Psoas muscle (tissue), 8 donors: ENCODE results near the gene COL23A1. TPM values are rescaled to one million over a fixed set of nuclear protein-coding genes. Genes with fewer than 3 reads are reported as not detected.

Source experiments
- ATAC-seq, 4 donors: fragments of 200-7000 bp; cut with Tn5 transposase; one replicate each; pipeline ENCODE4 v1.9.1; 2020; ENCODE audit warnings: moderate library complexity in 3 of 4, mild to moderate bottlenecking in 2 of 4
- DNase-seq, 2 donors: peaks; one replicate each; pipeline ENCODE4 v3.0.0-alpha.2; 2020
- H3K27ac ChIP-seq: fragments of 200-600 bp; one replicate; pipeline ENCODE4 v1.8.0; 2022
- H3K27me3 ChIP-seq, 3 donors: fragments of 200-600 bp in 1 of 3; one replicate each; pipeline versions ENCODE4 v1.6.1 to v1.8.0; 2013 to 2022; ENCODE audit warnings: low read length in 2 of 3, mild to moderate bottlenecking in 2 of 3, moderate library complexity in 1 of 3; ENCODE audit not compliant: insufficient read depth in 3 of 3
- H3K36me3 ChIP-seq, 2 donors: fragments of 200-600 bp in 1 of 2; one replicate each; pipeline versions ENCODE4 v1.6.1 to v1.8.0; 2013 to 2022; ENCODE audit warnings: low read depth in 1 of 2, mild to moderate bottlenecking in 1 of 2, moderate library complexity in 1 of 2; ENCODE audit not compliant: insufficient read depth in 1 of 2
- H3K4me1 ChIP-seq: fragments of 200-600 bp; one replicate; pipeline ENCODE4 v1.8.0; 2022
- H3K4me3 ChIP-seq: fragments of 200-600 bp; one replicate; pipeline ENCODE4 v1.8.0; 2022; ENCODE audit warnings: mild to moderate bottlenecking
- H3K9me3 ChIP-seq: fragments of 200-600 bp; one replicate; pipeline ENCODE4 v1.8.0; 2022
- CTCF ChIP-seq: fragments of 200-600 bp; IDR thresholded peaks from one replicate; pipeline ENCODE4 v1.8.0; 2022; ENCODE audit warnings: antibody characterized with exemption
- WGBS, 3 donors: extraction: QIAGEN DNeasy Blood & Tissue Kit; methylation state at CpG; one replicate each; pipeline versions ENCODE4 v1.1.6 to v1.1.7; 2013; 5-methylcytosine and 5-hydroxymethylcytosine counted together
- intact Hi-C, 2 donors: fragments of 100-400 bp; cut with DNase I; formaldehyde crosslinking; loops; one replicate each; pipeline versions ENCODE4 v1.11.0 to v1.14.2; 2022
- polyA plus RNA-seq, 3 donors: library from polyadenylated mRNA; stranded (reverse); fragments of 200-250 nt; gene quantifications; one replicate each; pipeline ENCODE4 v1.2.3, GENCODE V29; 2013
- total RNA-seq, 4 donors: library from RNA; stranded (reverse); fragmentation: NEBNext Ultra II Directional in 2 of 4; extraction: Animal tissue kit (Norgen Biotek cat#: 25700) in 2 of 4; gene quantifications; one replicate each; pipeline versions ENCODE4 v1.2.1 to v1.2.4, GENCODE V29; 2021 to 2023
- donor health status: healthy with polysubstance abuse.
- donor health status: DM: no; HTN: no; CAD: no; lungs with moderate emphysema.
- donor health status: Bipolar disorder and iron deficiency.
- donor health status: healthy.
- donor health status: DM: yes; HTN: yes; CAD: no.
- donor health status: DM: no; HTN: no; CAD: no.
- donor health status: DM: no; HTN: no; CAD: no.
- donor health status: DM: yes; HTN: yes; CAD: no.

The COL23A1 gene
- total and polyA plus RNA-seq, 7 donors, result 0.66 to 3.0 (median 1.2) TPM

- no peak for ATAC-seq
- intact Hi-C loops, result loop anchor here in 1 of 2 donors (5.0 kb wide), 1 partner anchor 814 kb away; the partner anchor contains the start of gene ZNF879
- H3K4me3 ChIP-seq, result no peak overlapping the region
- DNase-seq, result no peak
- peak overlapping the region; percentile 96 for H3K27ac ChIP-seq
- H3K9me3 ChIP-seq, result no peaks in the 10 kb centered on the region
- H3K27me3 ChIP-seq, result no peaks in the 10 kb centered on the region
- H3K36me3 ChIP-seq, result peaks cover 23 to 73% of the 10 kb centered on the region in 2 donors
- H3K4me1 ChIP-seq, result peaks cover 19% of the 10 kb centered on the region
- no peak for TF ChIP-seq CTCF
- 36 to 55% (median 45%) methylated on average over 1 of the region's 1 CpG for WGBS, 3 donors
Measured at GRCh38 chr5:178207917-178208280, 382.3 kb downstream of the COL23A1 start.

- peak in 3 of 4 donors; percentile 6 to 19 (median 7) for ATAC-seq
- peaks cover 21 to 67% of the 10 kb centered on the region in 2 donors for H3K36me3 ChIP-seq
- H3K27ac ChIP-seq, result peak overlapping the region; percentile 96
- WGBS, 3 donors, result 62 to 70% (median 69%) methylated on average over 5 of the region's 5 CpGs
- peak overlapping the region; percentile 95 for H3K4me3 ChIP-seq
- intact Hi-C loops, result loop anchor here in 1 of 2 donors (5.0 kb wide), 1 partner anchor 815 kb away; the partner anchor contains the start of gene ZNF879
- no peaks in the 10 kb centered on the region for H3K9me3 ChIP-seq
- H3K4me1 ChIP-seq, result peaks cover 19% of the 10 kb centered on the region
- H3K27me3 ChIP-seq, result no peaks in the 10 kb centered on the region
- no peak for DNase-seq
- TF ChIP-seq CTCF, result no peak
Measured at GRCh38 chr5:178207183-178207916, 382.8 kb downstream of the COL23A1 start.

- H3K9me3 ChIP-seq, result no peaks in the 10 kb centered on the region
- H3K27ac ChIP-seq, result peak overlapping the region; percentile 96
- DNase-seq (no peak), ATAC-seq (peak in 3 of 4 donors; percentile 35 to 51 (median 44))
- WGBS, 3 donors, result 49 to 58% (median 54%) methylated on average over 12 of the region's 12 CpGs
- H3K36me3 ChIP-seq, result peaks cover 12 to 58% of the 10 kb centered on the region in 2 donors
- no peak for TF ChIP-seq CTCF
- H3K4me1 ChIP-seq, result peaks cover 19% of the 10 kb centered on the region
- peak overlapping the region; percentile 95 for H3K4me3 ChIP-seq
- H3K27me3 ChIP-seq, result no peaks in the 10 kb centered on the region
- intact Hi-C loops, result loop anchor here in 1 of 2 donors (5.0 kb wide), 1 partner anchor 816 kb away; the partner anchor contains the start of gene ZNF879
Measured at GRCh38 chr5:178206166-178207101, 383.8 kb downstream of the COL23A1 start.

GRCh38 chr5:178205749-178206047 is 384.5 kb downstream of the COL23A1 start:
- Histone ChIP-seq H3K4me3 (peak overlapping the region; percentile 95), H3K27me3 (no peaks in the 10 kb centered on the region), H3K4me1 (peaks cover 19% of the 10 kb centered on the region), H3K27ac (peak overlapping the region; percentile 96), H3K9me3 (no peaks in the 10 kb centered on the region), H3K36me3 (peaks cover 7 to 51% of the 10 kb centered on the region in 2 donors)
- DNase-seq, result no peak
- ATAC-seq, result no peak
- 7 to 17% (median 7%) methylated on average over 5 of the region's 5 CpGs for WGBS, 3 donors
- intact Hi-C loops, result loop anchor here in 1 of 2 donors (5.0 kb wide), 1 partner anchor 817 kb away; the partner anchor contains the start of gene ZNF879
- no peak for TF ChIP-seq CTCF
